ENCODE data around the gene DIP2A. TPM values are rescaled to one million over a fixed set of nuclear protein-coding genes. Genes with fewer than 3 reads are reported as not detected.
A peak's percentile ranks its signal among the peaks of the same experiment; 100 is the strongest.

DIP2A gene
- total RNA-seq, 2 experiments from 2014 or later, result 61.2 to 66.1 TPM

DNA sequence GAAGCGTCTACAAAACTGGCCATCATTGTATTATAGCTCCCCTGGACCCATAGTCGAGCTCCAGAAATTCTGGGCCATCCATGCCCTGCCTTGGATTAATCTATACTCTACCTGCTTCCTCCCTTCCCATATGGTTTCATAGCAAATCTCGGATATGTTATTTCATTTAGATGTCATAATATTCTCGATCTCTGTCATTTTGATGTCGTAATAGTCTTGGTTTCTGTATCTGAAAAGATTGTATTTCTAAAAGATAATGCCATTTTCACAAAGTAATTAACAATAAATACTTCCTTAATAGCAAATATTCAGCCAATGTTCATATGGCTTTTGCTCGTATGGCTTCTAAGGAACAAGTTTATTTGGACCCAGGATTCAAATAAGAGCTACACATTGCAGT is 35.1 kb downstream of the DIP2A start:
- Histone ChIP-seq H3K9me3 (ENCODE audit: control insufficient read depth in 1 of 2, insufficient read depth in 1 of 2, low read length in 2 of 2) (peaks cover 0 to 5% of the 10 kb centered on the region in 2 experiments), H3K36me3 (ENCODE audit: insufficient read depth, low read length) (peaks cover 62% of the 10 kb centered on the region), H3K4me3 (ENCODE audit: low read length) (no peak overlapping the region), H3K27me3 (ENCODE audit: control insufficient read depth in 1 of 2, insufficient read depth in 2 of 2, low read length in 2 of 2) (no peaks in the 10 kb centered on the region), H3K4me1 (ENCODE audit: insufficient read depth, low read length) (no peaks in the 10 kb centered on the region), H3K27ac (ENCODE audit: low read depth in 1 of 2, low read length in 2 of 2) (no peak overlapping the region)
- intact Hi-C loops (cut with DNase I, micrococcal nuclease), result no loop called here
- POLR2A ChIA-PET, result no interaction called here
- ATAC-seq (ENCODE audit: poor library complexity), result no peak
- TF ChIP-seq, protein P1, sequence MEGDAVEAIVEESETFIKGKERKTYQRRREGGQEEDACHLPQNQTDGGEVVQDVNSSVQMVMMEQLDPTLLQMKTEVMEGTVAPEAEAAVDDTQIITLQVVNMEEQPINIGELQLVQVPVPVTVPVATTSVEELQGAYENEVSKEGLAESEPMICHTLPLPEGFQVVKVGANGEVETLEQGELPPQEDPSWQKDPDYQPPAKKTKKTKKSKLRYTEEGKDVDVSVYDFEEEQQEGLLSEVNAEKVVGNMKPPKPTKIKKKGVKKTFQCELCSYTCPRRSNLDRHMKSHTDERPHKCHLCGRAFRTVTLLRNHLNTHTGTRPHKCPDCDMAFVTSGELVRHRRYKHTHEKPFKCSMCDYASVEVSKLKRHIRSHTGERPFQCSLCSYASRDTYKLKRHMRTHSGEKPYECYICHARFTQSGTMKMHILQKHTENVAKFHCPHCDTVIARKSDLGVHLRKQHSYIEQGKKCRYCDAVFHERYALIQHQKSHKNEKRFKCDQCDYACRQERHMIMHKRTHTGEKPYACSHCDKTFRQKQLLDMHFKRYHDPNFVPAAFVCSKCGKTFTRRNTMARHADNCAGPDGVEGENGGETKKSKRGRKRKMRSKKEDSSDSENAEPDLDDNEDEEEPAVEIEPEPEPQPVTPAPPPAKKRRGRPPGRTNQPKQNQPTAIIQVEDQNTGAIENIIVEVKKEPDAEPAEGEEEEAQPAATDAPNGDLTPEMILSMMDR (IDR thresholded peaks at IDR 0.05), result no peak
- Mint-ChIP-seq H3K9me3 (no peaks in the 10 kb centered on the region), H3K27me3 (no peaks in the 10 kb centered on the region), H3K36me3 (ENCODE audit: low read depth) (peaks cover 99% of the 10 kb centered on the region), H3K27ac (no peak overlapping the region), H3K4me1 (ENCODE audit: low read depth) (peaks cover 15% of the 10 kb centered on the region), H3K4me3 (no peak overlapping the region)
- no peak for DNase-seq
- CTCF ChIA-PET, result interaction anchor here (0.7 kb wide), 1 partner anchor 114 kb away, joined by 3 read pairs; no protein-coding TSS in a partner anchor

DNA sequence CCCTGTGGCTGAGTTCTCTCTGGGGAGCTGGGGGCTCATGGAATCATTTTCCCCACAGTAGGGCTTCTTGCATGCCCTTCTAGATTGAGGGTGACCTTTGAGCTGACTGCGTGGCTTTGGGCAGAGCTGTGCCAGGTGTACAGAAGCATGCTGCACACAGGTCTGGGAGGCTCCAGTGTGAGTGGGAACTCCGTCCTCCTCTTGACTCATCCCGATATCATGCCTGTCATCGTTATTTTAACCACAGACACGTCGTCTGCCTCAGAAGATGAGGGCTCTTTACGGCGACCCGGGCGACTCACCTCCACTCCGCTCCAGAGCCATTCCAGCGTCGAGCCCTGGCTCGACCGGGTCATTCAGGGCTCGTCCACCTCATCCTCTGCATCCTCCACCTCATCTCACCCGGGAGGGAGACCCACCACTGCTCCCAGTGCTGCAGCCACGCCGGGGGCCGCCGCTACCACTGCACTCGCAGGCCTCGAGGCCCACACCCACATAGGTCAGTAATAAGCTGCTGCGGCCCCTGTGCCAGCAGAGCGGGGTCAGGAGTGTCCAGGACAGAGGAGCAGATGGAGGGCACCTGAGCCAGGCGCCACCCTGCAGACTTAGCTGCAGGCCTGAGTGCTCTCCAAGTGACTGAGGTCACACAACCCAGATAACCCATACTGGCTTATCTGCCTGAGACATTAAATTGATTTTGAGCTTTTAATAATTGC is 39.8 kb downstream of the DIP2A start:
- Mint-ChIP-seq H3K36me3 (ENCODE audit: low read depth) (peaks cover 85% of the 10 kb centered on the region), H3K4me1 (ENCODE audit: low read depth) (peaks cover 36% of the 10 kb centered on the region), H3K27ac (no peak overlapping the region), H3K9me3 (no peaks in the 10 kb centered on the region), H3K4me3 (no peak overlapping the region), H3K27me3 (no peaks in the 10 kb centered on the region)
- POLR2A ChIA-PET, result interaction anchor here (0.6 to 2.4 kb wide), 2 partner anchors 8 to 136 kb away, joined by 3 to 12 read pairs; partner anchors contain the start of gene PRMT2
- DNase-seq (no peak), ATAC-seq (ENCODE audit: poor library complexity) (no peak)
- no peaks in the 10 kb centered on the region for H3K9me3 ChIP-seq (ENCODE audit: control insufficient read depth in 1 of 2, insufficient read depth in 1 of 2, low read length in 2 of 2)
- no peak overlapping the region for H3K4me3 ChIP-seq (ENCODE audit: low read length)
- TF ChIP-seq, protein P1 (IDR thresholded peaks at IDR 0.05), result no peak
- peaks cover 12% of the 10 kb centered on the region for H3K4me1 ChIP-seq (ENCODE audit: insufficient read depth, low read length)
- no peak overlapping the region for H3K27ac ChIP-seq (ENCODE audit: low read depth in 1 of 2, low read length in 2 of 2)
- intact Hi-C loops (cut with DNase I, micrococcal nuclease), result no loop called here
- H3K36me3 ChIP-seq (ENCODE audit: insufficient read depth, low read length), result peaks cover 50% of the 10 kb centered on the region
- CTCF ChIA-PET, result interaction anchor here (1.4 kb wide), 2 partner anchors 17 to 61 kb away, joined by 4 read pairs; no protein-coding TSS in a partner anchor
- no peaks in the 10 kb centered on the region for H3K27me3 ChIP-seq (ENCODE audit: control insufficient read depth in 1 of 2, insufficient read depth in 2 of 2, low read length in 2 of 2)

DNA sequence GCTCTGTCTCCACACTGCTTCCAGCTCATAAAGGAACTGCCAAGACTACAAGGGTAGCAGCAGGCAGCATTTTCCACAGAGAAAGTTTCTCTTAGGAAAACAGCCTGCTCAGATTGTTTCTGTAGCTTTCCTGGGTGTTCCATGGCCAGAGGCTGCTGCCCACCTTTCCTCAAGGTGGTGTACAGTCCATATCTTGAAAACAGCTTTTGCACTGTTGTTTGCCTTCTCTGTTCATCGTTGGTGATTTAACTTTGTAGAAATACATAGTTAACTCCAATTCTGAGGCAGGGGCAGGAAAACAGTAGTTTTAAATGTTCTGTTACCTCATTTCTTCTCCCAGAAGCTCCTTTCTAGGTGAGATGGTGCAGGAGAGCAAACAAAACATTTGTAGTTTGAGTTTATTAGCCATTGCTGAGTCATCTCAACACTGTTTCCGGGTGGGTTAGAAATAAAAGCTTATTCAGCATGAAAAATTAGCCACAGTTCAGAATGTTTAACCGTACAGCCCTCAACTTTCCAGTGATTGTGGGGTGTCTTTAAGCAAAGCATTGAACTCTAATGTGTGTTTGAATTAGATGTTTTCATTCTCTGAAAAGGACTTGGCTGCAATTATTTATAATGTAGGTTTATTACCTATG is 41.7 kb downstream of the DIP2A start:
- H3K27ac ChIP-seq (ENCODE audit: low read depth in 1 of 2, low read length in 2 of 2), result peak overlapping the region; percentile 4 to 14
- H3K4me1 ChIP-seq (ENCODE audit: insufficient read depth, low read length), result peaks cover 17% of the 10 kb centered on the region
- no peak overlapping the region for H3K4me3 ChIP-seq (ENCODE audit: low read length)
- peak overlapping the region; percentile 57 for H3K27ac Mint-ChIP-seq
- TF ChIP-seq, protein P1 (IDR thresholded peaks at IDR 0.05), result no peak
- ChIA-PET POLR2A (interaction anchor here (0.6 to 2.4 kb wide), 9 partner anchors 31 to 690 kb away, joined by 3 to 12 read pairs (median 3); partner anchors contain the start of genes DIP2A and PRMT2), CTCF (interaction anchor here (1.0 to 2.9 kb wide), 3 partner anchors 9 to 139 kb away, joined by 3 to 8 read pairs (median 4); no protein-coding TSS in a partner anchor)
- H3K27me3 ChIP-seq (ENCODE audit: control insufficient read depth in 1 of 2, insufficient read depth in 2 of 2, low read length in 2 of 2), result no peaks in the 10 kb centered on the region
- DNase-seq (peak in 2 of 14 experiments; percentile 19 to 56), ATAC-seq (ENCODE audit: poor library complexity) (peak; percentile 60)
- H3K36me3 ChIP-seq (ENCODE audit: insufficient read depth, low read length), result peaks cover 52% of the 10 kb centered on the region
- H3K27me3 Mint-ChIP-seq, result no peaks in the 10 kb centered on the region
- H3K9me3 Mint-ChIP-seq, result no peaks in the 10 kb centered on the region
- H3K4me1 Mint-ChIP-seq (ENCODE audit: low read depth), result peaks cover 35% of the 10 kb centered on the region
- H3K9me3 ChIP-seq (ENCODE audit: control insufficient read depth in 1 of 2, insufficient read depth in 1 of 2, low read length in 2 of 2), result no peaks in the 10 kb centered on the region
- H3K4me3 Mint-ChIP-seq, result no peak overlapping the region
- intact Hi-C loops (cut with DNase I, micrococcal nuclease), result loop anchor here in 1 of 2 experiments (5.0 kb wide), 1 partner anchor 52 kb away; no protein-coding TSS in a partner anchor
- peaks cover 80% of the 10 kb centered on the region for H3K36me3 Mint-ChIP-seq (ENCODE audit: low read depth)
